ENCODE results near the gene LY6G6F. TPM values are rescaled to one million over a fixed set of nuclear protein-coding genes. Genes with fewer than 3 reads are reported as not detected.

The LY6G6F gene
- total and polyA plus RNA-seq, 2 of the 13 experiments (the other 11 are each of a cell fraction or from before 2014, with no cell fraction given), result not detected

GRCh38 chr6:31737991-31738979, 31.6 kb downstream of the LY6G6F start (continued):
- TF ChIP-seq REPIN1 (CRISPR knock-in tag; IDR thresholded peaks at IDR 0.05; ENCODE audit: borderline replicate concordance, low read depth) (peak; percentile 71; the same call in 1 of the 2 replicates), EHMT2 (IDR thresholded peaks at IDR 0.05; ENCODE audit: borderline replicate concordance, low read depth, low read length) (no peak), ZBTB37 (CRISPR knock-in tag; IDR thresholded peaks at IDR 0.05) (0 out of 2 replicates have a peak, but pooled peaks have one; percentile 37), KLF9 (CRISPR knock-in tag; IDR thresholded peaks at IDR 0.05; ENCODE audit: low read depth) (peak; percentile 14), ZFP36L1 (CRISPR knock-in tag; IDR thresholded peaks at IDR 0.05) (peak; percentile 47; the same call in 1 of the 2 replicates), ZNF530 (CRISPR knock-in tag; IDR thresholded peaks at IDR 0.05; ENCODE audit: low read depth) (no peak), ZIK1 (CRISPR knock-in tag; IDR thresholded peaks at IDR 0.05; ENCODE audit: borderline replicate concordance, low read depth) (0 out of 2 replicates have a peak, but pooled peaks have one; percentile 19), ZNF367 (CRISPR knock-in tag; IDR thresholded peaks at IDR 0.05; ENCODE audit: borderline replicate concordance) (no peak), TBL1XR1 (IDR thresholded peaks at IDR 0.05; ENCODE audit: borderline replicate concordance, low read length, partially characterized antibody) (no peak), NRL (CRISPR knock-in tag; IDR thresholded peaks at IDR 0.05; ENCODE audit: borderline replicate concordance) (no peak), ATF1 (CRISPR knock-in tag; IDR thresholded peaks at IDR 0.05) (no peak), ZNF510 (CRISPR knock-in tag; IDR thresholded peaks at IDR 0.05; ENCODE audit: low read depth) (peak; percentile 72; the same call in 1 of the 2 replicates), SRSF4 (IDR thresholded peaks at IDR 0.05; ENCODE audit: low read depth, low read length, poor library complexity, severe bottlenecking) (no peak), JDP2 (CRISPR knock-in tag; IDR thresholded peaks at IDR 0.05; ENCODE audit: borderline replicate concordance) (no peak), TEAD3 (CRISPR knock-in tag; optimal IDR thresholded peaks at IDR 0.05; ENCODE audit: borderline replicate concordance) (peak; percentile 82), CCDC6 (CRISPR knock-in tag; IDR thresholded peaks at IDR 0.05) (no peak), LRRFIP1 (CRISPR knock-in tag; conservative IDR thresholded peaks at IDR 0.05) (no peak), NFKB2 (CRISPR knock-in tag; IDR thresholded peaks at IDR 0.05; ENCODE audit: borderline replicate concordance) (no peak), SNAPC4 (CRISPR knock-in tag; IDR thresholded peaks at IDR 0.05) (peak; percentile 55)
